NOMO-1 treated with DMSO at 0.1 percent for 48 hours (cell line): Measurements from ENCODE around the gene HBA1.
"Not testable (repeated sequence)": the region's sequence is repeated elsewhere in the genome, so short reads cannot be mapped to it uniquely, and the experiment has no call there.

Experiments
- DNase-seq: peaks from one replicate; lab custom pipeline; 2025; ENCODE audit not compliant: unreplicated experiment; lab: John Stamatoyannopoulos, UW

The HBA1 gene

DNA sequence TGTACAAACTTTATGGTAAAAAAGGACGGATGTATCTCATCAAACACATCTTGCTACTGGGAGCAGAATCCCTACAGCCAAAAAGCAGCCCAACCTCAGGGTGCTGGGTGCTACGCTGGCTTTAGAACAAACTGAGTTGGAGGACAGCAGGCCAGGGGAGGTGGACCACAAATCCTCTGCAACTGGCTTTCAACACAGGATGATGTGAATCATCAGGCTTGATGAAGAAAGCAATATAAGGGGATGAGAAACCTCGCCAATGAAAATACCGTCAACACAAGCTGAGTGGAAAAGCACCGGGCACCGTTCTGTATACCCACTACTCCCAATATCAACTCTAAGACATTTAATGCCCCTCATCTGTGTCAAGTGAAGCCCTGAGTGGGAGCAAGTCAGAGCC lies 18.0 kb downstream of the HBA1 start:
- no peak for DNase-seq

DNA sequence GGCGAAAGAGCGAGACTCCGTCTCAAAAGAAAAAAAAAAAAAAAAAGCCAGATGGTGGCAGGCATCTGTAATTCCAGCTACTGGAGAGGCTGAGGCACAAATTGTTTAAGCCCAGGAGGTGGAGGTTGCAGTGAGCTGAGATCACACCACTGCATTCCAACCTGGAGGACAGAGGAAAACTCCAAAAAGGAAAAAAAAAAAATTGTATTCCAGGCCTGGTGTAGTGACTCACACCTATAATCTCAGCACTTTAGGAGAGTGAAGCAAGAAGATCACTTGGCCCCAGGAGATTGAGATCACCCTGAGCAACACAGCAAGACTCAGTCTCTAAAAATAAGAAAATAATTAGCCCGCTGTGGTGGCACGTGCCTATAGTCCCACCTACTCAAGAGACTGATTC lies 23.9 kb downstream of the HBA1 start:
- DNase-seq: no peak

DNA sequence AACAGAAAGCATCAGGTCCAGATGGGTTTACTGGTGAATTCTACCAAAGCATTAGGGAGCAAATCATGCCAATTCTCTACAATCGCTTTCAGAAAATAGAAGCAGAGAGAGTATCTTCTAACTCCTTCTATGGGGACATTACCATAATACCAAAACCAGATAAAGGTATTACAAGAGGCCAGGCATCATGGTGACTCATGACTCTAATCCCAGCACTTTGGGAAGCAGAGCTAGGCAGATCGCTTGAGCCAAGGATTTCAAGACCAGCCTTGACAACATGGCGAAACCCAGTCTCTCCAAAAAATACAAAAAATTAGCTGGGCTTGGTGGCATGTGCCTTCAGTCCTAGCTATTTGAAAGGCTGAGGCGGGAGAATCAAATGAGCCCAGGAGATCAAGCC lies 26.8 kb downstream of the HBA1 start:
- no peak for DNase-seq

DNA sequence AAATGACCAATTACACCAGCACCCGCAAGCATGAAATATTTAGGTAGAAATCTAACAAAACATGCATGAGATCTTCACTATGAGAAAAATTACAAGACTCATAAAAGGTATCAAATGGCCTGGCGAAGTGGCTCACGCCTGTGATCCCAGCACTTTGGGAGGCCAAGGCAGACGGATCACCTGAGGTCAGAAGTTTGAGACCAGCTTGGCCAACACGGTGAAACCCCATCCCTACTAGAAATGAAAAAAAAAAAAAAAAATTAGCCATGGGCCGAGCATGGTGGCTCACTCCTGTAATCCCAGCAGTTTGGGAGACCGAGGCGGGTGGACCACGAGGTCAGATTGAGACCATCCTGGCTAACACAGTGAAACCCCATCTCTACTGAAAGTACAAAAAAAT lies 27.6 kb downstream of the HBA1 start:
- not testable (repeated sequence) for DNase-seq

DNA sequence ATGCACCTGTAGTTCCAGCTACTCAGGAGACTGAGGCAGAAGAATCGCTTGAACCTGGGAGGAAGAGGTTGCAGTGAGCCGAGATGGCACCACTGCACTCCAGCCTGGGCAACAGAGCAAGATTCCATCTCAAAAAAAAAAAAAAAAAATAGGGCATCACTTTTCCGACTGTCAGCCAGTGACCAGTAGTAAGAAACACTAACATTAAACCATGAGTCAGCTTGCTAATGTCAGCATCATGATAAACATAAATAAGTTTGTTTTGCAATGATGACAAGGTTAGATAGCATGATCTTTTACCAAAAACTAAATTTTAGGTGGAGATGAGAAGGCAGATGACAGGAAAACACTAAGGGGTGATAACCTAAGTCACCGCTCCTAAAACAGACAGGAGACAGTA lies 32.9 kb downstream of the HBA1 start:
- not testable (repeated sequence) for DNase-seq

DNA sequence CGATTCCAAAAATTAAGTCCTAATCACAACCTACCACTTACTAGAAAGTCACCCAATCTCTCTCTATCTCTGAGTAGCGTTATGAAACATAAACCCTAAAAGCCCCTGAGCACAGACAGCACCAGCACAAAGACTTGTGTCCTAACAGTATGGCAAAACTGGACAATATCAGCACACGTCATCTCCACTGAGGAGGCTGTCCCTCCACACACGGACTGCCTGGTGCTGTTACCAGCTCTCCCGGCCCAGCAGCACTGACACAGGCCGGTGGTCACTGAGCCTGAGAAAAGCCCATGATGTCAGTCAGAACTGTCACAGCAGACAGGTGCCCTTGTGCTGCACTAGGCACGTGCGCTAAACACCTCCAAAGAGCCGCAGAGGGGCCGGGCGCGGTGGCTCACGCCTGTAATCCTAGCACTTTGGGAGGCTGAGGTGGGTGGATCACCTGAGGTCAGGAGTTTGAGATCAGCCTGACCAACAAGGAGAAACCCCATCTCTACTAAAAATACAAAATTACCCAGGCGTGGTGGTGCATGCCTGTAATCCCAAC lies 35.2 kb downstream of the HBA1 start:
- not testable (repeated sequence) for DNase-seq

DNA sequence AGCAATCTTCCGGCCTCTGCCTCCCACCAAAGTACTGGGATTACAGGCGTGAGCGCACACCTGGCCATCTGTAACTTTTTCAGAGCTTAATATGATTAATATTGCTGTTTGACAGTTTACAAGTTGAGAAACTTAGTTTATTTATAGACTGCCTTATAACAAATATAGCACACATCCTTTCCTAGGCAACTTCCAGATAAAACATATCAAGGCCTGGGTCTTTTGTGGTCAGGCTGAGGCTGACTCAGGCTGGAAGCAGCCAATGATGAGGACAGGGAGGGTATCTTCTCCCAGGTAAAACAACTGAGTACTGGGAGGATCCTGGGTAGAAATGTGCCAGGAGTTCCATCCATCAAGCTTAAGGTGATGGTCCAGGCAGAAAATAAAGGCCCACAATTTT lies 36.5 kb downstream of the HBA1 start:
- DNase-seq: no peak

DNA sequence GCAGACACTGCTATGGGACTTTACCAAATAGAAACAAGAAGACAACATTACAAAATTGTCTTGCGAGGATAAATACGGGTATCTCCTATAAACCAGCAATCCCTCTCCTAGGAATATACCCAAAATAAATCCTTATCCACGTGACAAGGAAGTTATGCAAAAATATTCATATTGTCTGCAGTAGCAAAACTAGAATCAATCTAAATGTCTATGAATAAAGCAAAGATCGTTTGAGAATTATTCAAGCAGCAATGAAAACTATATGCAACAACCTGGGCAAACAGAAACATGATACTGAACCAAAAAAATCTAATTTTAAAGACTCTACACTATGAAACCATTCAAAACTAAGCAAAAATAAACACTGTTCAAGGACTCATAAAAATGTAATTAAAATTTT lies 43.5 kb downstream of the HBA1 start:
- DNase-seq: no peak
